GM12891 (cell line): ENCODE results near the gene MVD.

ENCODE experiments used
- PAX5 ChIP-seq: IDR thresholded peaks from 2 replicates; pipeline ENCODE4 v1.6.1; 2011; ENCODE audit warnings: low read length, moderate library complexity, mild to moderate bottlenecking; ENCODE audit not compliant: insufficient read depth, severe bottlenecking
- POLR2A ChIP-seq: IDR thresholded peaks from 2 replicates; pipeline ENCODE4 v1.6.1; 2011; ENCODE audit warnings: low read depth, low read length, control low read depth

DNA sequence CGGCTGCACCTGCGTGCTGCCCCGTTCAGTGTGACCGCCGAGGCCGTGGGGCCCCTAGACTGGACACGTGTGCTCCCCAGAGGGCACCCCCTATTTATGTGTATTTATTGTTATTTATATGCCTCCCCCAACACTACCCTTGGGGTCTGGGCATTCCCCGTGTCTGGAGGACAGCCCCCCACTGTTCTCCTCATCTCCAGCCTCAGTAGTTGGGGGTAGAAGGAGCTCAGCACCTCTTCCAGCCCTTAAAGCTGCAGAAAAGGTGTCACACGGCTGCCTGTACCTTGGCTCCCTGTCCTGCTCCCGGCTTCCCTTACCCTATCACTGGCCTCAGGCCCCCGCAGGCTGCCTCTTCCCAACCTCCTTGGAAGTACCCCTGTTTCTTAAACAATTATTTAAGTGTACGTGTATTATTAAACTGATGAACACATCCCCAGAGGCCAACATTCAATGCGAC, 22.8 kb downstream of the MVD start:
- no peak for TF ChIP-seq PAX5
- TF ChIP-seq POLR2A, result no peak
